Liver (tissue), 9 donors: ENCODE results near the gene VWA3A. TPM values are rescaled to one million over a fixed set of nuclear protein-coding genes. Genes with fewer than 3 reads are reported as not detected.

Experiments
- DNase-seq: peaks from one replicate; pipeline ENCODE4 v3.0.0-alpha.2; 2017; ENCODE audit warnings: low spot score
- H3K27ac ChIP-seq, 2 donors: one replicate each; pipeline ENCODE4 v1.7.0; 2013; ENCODE audit warnings: inconsistent platforms in 2 of 2, low read length in 2 of 2, control low read depth in 1 of 2, low read depth in 1 of 2, mild to moderate bottlenecking in 1 of 2
- H3K27me3 ChIP-seq, 4 donors: one replicate each; pipeline versions ENCODE4 v1.6.1 to v1.7.0; 2013; ENCODE audit warnings: low read length in 3 of 4, inconsistent platforms in 1 of 4, mild to moderate bottlenecking in 1 of 4, moderate library complexity in 1 of 4; ENCODE audit not compliant: control insufficient read depth in 4 of 4, insufficient read depth in 4 of 4
- H3K36me3 ChIP-seq, 4 donors: one replicate each; pipeline versions ENCODE4 v1.6.1 to v1.7.0; 2013; ENCODE audit warnings: low read length in 3 of 4, mild to moderate bottlenecking in 3 of 4, low read depth in 1 of 4, moderate library complexity in 1 of 4; ENCODE audit not compliant: control insufficient read depth in 4 of 4, insufficient read depth in 3 of 4
- H3K4me1 ChIP-seq, 4 donors: one replicate each; pipeline versions ENCODE4 v1.6.1 to v1.7.0; 2013; ENCODE audit warnings: low read length in 3 of 4, mild to moderate bottlenecking in 3 of 4, moderate library complexity in 1 of 4; ENCODE audit not compliant: control insufficient read depth in 4 of 4, insufficient read depth in 4 of 4
- H3K4me3 ChIP-seq, 3 donors: one replicate each; pipeline versions ENCODE4 v1.6.1 to v1.7.0; 2013; ENCODE audit warnings: low read length in 3 of 3, control low read depth in 1 of 3, low read depth in 1 of 3, mild to moderate bottlenecking in 1 of 3
- H3K9ac ChIP-seq, 2 donors: one replicate each; pipeline ENCODE4 v1.7.0; 2013; ENCODE audit warnings: low read length in 2 of 2, mild to moderate bottlenecking in 2 of 2, moderate library complexity in 2 of 2, control low read depth in 1 of 2, low read depth in 1 of 2
- H3K9me3 ChIP-seq, 4 donors: one replicate each; pipeline versions ENCODE4 v1.6.1 to v1.7.0; 2013; ENCODE audit warnings: low read length in 3 of 4; ENCODE audit not compliant: control insufficient read depth in 4 of 4
- CTCF ChIP-seq: fragments of 150-350 bp; IDR thresholded peaks from 2 replicates; pipeline ENCODE4 v1.5.1; 2017; ENCODE audit warnings: improper control_type of control experiment, low read depth, low read length; ENCODE audit not compliant: missing input control
- EGR1 ChIP-seq, 2 donors: IDR thresholded peaks; 2 replicates each; pipeline ENCODE4 v1.6.1; 2016 to 2018; ENCODE audit warnings: antibody characterized with exemption in 2 of 2, low read depth in 2 of 2
- FOXA1 ChIP-seq: IDR thresholded peaks from 2 replicates; pipeline ENCODE4 v1.6.1; 2016; ENCODE audit warnings: antibody characterized with exemption
- FOXA2 ChIP-seq: IDR thresholded peaks from 2 replicates; pipeline ENCODE4 v1.6.1; 2016; ENCODE audit warnings: antibody characterized with exemption
- GABPA ChIP-seq, 2 donors: IDR thresholded peaks in 1 of 2; conservative IDR thresholded peaks in 1 of 2; 2 replicates each; pipeline ENCODE4 v1.6.1; 2016; ENCODE audit warnings: antibody characterized with exemption in 2 of 2, mild to moderate bottlenecking in 1 of 2, moderate library complexity in 1 of 2
- HNF4A ChIP-seq, 2 donors: conservative IDR thresholded peaks; 2 replicates each; pipeline ENCODE4 v1.6.1; 2016; ENCODE audit warnings: antibody characterized with exemption in 2 of 2, mild to moderate bottlenecking in 2 of 2
- HNF4G ChIP-seq: IDR thresholded peaks from 2 replicates; pipeline ENCODE4 v1.6.1; 2016; ENCODE audit warnings: antibody characterized with exemption
- JUND ChIP-seq, 2 donors: IDR thresholded peaks; 2 replicates each; pipeline ENCODE4 v1.6.1; 2016; ENCODE audit warnings: antibody characterized with exemption in 2 of 2
- NR2F2 ChIP-seq: IDR thresholded peaks from 2 replicates; pipeline ENCODE4 v1.6.1; 2016; ENCODE audit warnings: antibody characterized with exemption
- RAD21 ChIP-seq, 2 donors: IDR thresholded peaks; 2 replicates each; pipeline ENCODE4 v1.6.1; 2016; ENCODE audit warnings: antibody characterized with exemption in 2 of 2, mild to moderate bottlenecking in 2 of 2
- RXRA ChIP-seq, 2 donors: IDR thresholded peaks; 2 replicates each; pipeline ENCODE4 v1.6.1; 2017 to 2018; ENCODE audit warnings: antibody characterized with exemption in 2 of 2, mild to moderate bottlenecking in 1 of 2
- SP1 ChIP-seq: IDR thresholded peaks from 2 replicates; pipeline ENCODE4 v1.6.1; 2018; ENCODE audit warnings: antibody characterized with exemption, mild to moderate bottlenecking
- YY1 ChIP-seq: IDR thresholded peaks from 2 replicates; pipeline ENCODE4 v1.6.1; 2016; ENCODE audit warnings: antibody characterized with exemption, mild to moderate bottlenecking
- WGBS: extraction: QIAGEN DNeasy Blood & Tissue Kit; methylation state at CpG from one replicate; pipeline ENCODE4 v1.1.7; 2013; 5-methylcytosine and 5-hydroxymethylcytosine counted together
- polyA plus RNA-seq, 2 donors: library from polyadenylated mRNA; stranded (reverse) in 1 of 2; unstranded in 1 of 2; fragments of 200-250 nt in 1 of 2; fragments of >200 nt in 1 of 2; fragmentation: Nextera tagmentation in 1 of 2; extraction: Ambion mirVana in 1 of 2; gene quantifications; one replicate each; pipeline versions ENCODE4 v1.2.1 to v1.2.3, GENCODE V29; 2013 to 2015
- total RNA-seq, 2 donors: library from RNA; depleted of rRNA; stranded (reverse); fragments of >200 nt; gene quantifications; one replicate each; pipeline ENCODE4 v1.2.3, GENCODE V29; 2014
- TF ChIP-seq, protein P1 (sequence below): IDR thresholded peaks from 2 replicates; pipeline ENCODE4 v1.6.1; 2016; ENCODE audit warnings: antibody characterized with exemption
- TF ChIP-seq, protein P2 (sequence below): IDR thresholded peaks from 2 replicates; pipeline ENCODE4 v1.6.1; 2016; ENCODE audit warnings: antibody characterized with exemption, mild to moderate bottlenecking
- TF ChIP-seq, protein P3 (sequence below): IDR thresholded peaks from 2 replicates; pipeline ENCODE4 v1.6.1; 2016; ENCODE audit warnings: antibody characterized with exemption
- donor health status: healthy.
- donor health status: healthy.
- donor health status: healthy.
- donor health status: healthy.
- donor health status: healthy.

Gene VWA3A
- total and polyA plus RNA-seq, 4 donors: 0.05 to 0.17 TPM; not detected in 2

DNA sequence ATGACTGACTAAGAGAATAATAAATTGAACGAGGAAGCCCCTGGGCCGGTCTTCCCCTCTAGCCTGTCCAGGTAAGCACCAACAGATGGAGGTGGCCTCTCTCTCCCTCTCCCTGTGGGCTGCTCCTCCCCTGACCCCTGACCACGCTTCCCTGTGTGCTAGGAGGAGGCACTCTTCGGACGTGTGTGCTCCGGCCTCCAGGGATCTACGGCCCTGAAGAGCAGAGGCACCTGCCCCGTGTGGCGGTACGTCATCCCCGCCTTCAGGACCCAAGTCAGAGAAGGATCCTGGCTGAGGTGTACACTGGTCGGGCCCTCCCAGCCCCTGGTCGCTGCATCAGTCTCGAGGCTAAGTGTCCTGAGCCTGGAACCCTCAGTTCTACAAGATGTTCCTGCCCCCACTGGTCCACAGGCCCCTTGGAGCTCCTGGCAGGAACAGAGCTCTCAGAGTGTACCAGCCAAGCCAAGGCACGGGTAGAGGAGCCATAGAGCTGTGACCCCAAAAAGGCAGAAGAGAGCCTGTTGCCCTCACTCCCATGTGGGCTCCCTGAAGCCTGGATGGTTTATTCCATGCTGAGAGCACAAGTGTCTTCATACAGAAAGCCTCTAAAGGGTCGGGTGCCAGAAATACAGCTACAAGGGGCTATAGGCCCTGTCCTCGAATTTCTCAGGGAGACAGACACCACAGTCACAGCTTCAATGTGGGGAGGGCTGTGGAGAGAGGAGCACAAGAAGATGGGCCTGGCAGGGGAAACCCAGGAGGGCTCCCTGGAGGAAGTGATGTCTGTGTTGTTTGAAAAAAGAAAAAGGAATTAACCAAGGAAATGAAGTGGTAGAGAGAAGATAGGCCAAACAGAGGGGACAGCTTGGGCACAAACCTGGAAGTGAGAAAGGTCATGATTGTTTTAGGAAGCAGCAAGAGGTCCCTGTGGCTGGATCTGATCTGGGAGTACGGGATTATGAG is 85.9 kb downstream of the VWA3A start (continued):
- TF ChIP-seq, protein P1, sequence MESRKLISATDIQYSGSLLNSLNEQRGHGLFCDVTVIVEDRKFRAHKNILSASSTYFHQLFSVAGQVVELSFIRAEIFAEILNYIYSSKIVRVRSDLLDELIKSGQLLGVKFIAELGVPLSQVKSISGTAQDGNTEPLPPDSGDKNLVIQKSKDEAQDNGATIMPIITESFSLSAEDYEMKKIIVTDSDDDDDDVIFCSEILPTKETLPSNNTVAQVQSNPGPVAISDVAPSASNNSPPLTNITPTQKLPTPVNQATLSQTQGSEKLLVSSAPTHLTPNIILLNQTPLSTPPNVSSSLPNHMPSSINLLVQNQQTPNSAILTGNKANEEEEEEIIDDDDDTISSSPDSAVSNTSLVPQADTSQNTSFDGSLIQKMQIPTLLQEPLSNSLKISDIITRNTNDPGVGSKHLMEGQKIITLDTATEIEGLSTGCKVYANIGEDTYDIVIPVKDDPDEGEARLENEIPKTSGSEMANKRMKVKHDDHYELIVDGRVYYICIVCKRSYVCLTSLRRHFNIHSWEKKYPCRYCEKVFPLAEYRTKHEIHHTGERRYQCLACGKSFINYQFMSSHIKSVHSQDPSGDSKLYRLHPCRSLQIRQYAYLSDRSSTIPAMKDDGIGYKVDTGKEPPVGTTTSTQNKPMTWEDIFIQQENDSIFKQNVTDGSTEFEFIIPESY: no peak
- TF ChIP-seq JUND (IDR thresholded peaks at IDR 0.05): no peak
- TF ChIP-seq NR2F2: no peak
- TF ChIP-seq RAD21 (IDR thresholded peaks at IDR 0.05): no peak
- TF ChIP-seq HNF4G: no peak
- TF ChIP-seq EGR1 (IDR thresholded peaks at IDR 0.05; ENCODE audit: low read depth in 2 of 2): no peak

DNA sequence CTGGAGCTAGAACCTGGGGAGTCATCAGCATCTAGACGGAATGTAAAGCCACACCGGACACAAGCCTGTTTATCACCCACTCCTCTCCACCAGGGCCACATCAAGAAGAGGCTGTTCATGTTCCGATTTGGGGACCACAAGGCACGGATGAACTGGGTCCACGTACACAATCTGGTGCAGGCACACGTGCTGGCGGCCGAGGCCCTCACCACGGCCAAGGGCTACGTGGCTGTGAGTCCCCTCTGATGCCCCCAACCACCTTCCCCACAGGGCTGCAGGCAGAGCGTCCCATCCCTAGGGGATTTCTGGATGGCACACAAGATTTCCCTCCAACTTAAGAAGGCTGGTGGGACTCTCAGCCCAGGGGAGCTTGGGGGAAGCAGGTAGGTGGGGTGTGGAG is 89.1 kb downstream of the VWA3A start:
- TF ChIP-seq SP1 (no peak), CTCF (no peak), FOXA2 (no peak), YY1 (no peak), EGR1 (IDR thresholded peaks at IDR 0.05; ENCODE audit: low read depth in 2 of 2) (no peak), FOXA1 (no peak), HNF4G (no peak), GABPA (IDR thresholded peaks at IDR 0.05 in 1 of 2, conservative IDR thresholded peaks at IDR 0.05 in 1 of 2) (no peak), HNF4A (conservative IDR thresholded peaks at IDR 0.05) (no peak), RAD21 (IDR thresholded peaks at IDR 0.05) (no peak)
- no peaks in the 10 kb centered on the region for H3K36me3 ChIP-seq
- H3K27me3 ChIP-seq: no peaks in the 10 kb centered on the region
- H3K9me3 ChIP-seq: no peaks in the 10 kb centered on the region
- no peak for DNase-seq
- H3K27ac ChIP-seq: no peak overlapping the region
- no peak overlapping the region for H3K9ac ChIP-seq
- WGBS: 89% methylated on average over 11 of the region's 11 CpGs
- no peaks in the 10 kb centered on the region for H3K4me1 ChIP-seq
- H3K4me3 ChIP-seq: no peak overlapping the region

GRCh38 chr16:22181843-22182242 is 89.5 kb downstream of the VWA3A start:
- Histone ChIP-seq H3K27me3 (no peaks in the 10 kb centered on the region), H3K27ac (no peak overlapping the region), H3K9me3 (no peaks in the 10 kb centered on the region), H3K9ac (no peak overlapping the region), H3K4me1 (no peaks in the 10 kb centered on the region), H3K4me3 (no peak overlapping the region), H3K36me3 (no peaks in the 10 kb centered on the region)
- WGBS: 85% methylated on average over 7 of the region's 7 CpGs
- no peak for DNase-seq
- TF ChIP-seq GABPA (IDR thresholded peaks at IDR 0.05 in 1 of 2, conservative IDR thresholded peaks at IDR 0.05 in 1 of 2): no peak
- TF ChIP-seq RXRA (IDR thresholded peaks at IDR 0.05): no peak
- TF ChIP-seq HNF4A (conservative IDR thresholded peaks at IDR 0.05): no peak
- TF ChIP-seq, protein P2, sequence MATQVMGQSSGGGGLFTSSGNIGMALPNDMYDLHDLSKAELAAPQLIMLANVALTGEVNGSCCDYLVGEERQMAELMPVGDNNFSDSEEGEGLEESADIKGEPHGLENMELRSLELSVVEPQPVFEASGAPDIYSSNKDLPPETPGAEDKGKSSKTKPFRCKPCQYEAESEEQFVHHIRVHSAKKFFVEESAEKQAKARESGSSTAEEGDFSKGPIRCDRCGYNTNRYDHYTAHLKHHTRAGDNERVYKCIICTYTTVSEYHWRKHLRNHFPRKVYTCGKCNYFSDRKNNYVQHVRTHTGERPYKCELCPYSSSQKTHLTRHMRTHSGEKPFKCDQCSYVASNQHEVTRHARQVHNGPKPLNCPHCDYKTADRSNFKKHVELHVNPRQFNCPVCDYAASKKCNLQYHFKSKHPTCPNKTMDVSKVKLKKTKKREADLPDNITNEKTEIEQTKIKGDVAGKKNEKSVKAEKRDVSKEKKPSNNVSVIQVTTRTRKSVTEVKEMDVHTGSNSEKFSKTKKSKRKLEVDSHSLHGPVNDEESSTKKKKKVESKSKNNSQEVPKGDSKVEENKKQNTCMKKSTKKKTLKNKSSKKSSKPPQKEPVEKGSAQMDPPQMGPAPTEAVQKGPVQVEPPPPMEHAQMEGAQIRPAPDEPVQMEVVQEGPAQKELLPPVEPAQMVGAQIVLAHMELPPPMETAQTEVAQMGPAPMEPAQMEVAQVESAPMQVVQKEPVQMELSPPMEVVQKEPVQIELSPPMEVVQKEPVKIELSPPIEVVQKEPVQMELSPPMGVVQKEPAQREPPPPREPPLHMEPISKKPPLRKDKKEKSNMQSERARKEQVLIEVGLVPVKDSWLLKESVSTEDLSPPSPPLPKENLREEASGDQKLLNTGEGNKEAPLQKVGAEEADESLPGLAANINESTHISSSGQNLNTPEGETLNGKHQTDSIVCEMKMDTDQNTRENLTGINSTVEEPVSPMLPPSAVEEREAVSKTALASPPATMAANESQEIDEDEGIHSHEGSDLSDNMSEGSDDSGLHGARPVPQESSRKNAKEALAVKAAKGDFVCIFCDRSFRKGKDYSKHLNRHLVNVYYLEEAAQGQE: no peak
- TF ChIP-seq, protein P1: no peak
- no peak for TF ChIP-seq JUND (IDR thresholded peaks at IDR 0.05)
- TF ChIP-seq HNF4G: no peak
- no peak for TF ChIP-seq RAD21 (IDR thresholded peaks at IDR 0.05)
- TF ChIP-seq FOXA2: no peak
- no peak for TF ChIP-seq YY1
- TF ChIP-seq EGR1 (IDR thresholded peaks at IDR 0.05; ENCODE audit: low read depth in 2 of 2): no peak
- TF ChIP-seq NR2F2: no peak
- TF ChIP-seq FOXA1: no peak
- TF ChIP-seq, protein P3, sequence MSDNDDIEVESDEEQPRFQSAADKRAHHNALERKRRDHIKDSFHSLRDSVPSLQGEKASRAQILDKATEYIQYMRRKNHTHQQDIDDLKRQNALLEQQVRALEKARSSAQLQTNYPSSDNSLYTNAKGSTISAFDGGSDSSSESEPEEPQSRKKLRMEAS: no peak
